HG03558 (cell line): Measurements from ENCODE around the gene TBC1D22A.

Source experiments
- ATAC-seq: cut with Tn5 transposase; IDR thresholded peaks from one replicate; pipeline ENCODE4 v1.9.1; 2021; ENCODE audit warnings: moderate number of reproducible peaks; ENCODE audit not compliant: unreplicated experiment; ENCODE audit errors: extremely low read depth

Gene TBC1D22A

GRCh38 chr22:46896568-46897245, 134.3 kb downstream of the TBC1D22A start:
- no peak for ATAC-seq

GRCh38 chr22:46897246-46897623, 134.8 kb downstream of the TBC1D22A start:
- ATAC-seq, result no peak

- ATAC-seq, result no peak
These were observed 138.1 kb downstream of the TBC1D22A start for GRCh38 chr22:46900549-46900948.

GRCh38 chr22:46902436-46902835, 140.0 kb downstream of the TBC1D22A start:
- ATAC-seq, result no peak

GRCh38 chr22:46902998-46903916, 140.8 kb downstream of the TBC1D22A start:
- ATAC-seq, result no peak

- no peak for ATAC-seq
These were observed 143.0 kb downstream of the TBC1D22A start for GRCh38 chr22:46905415-46905814.

GRCh38 chr22:46905834-46906233, 143.4 kb downstream of the TBC1D22A start:
- no peak for ATAC-seq

- no peak for ATAC-seq
These were observed 144.0 kb downstream of the TBC1D22A start for GRCh38 chr22:46906326-46907045.

- no peak for ATAC-seq
These were observed 145.1 kb downstream of the TBC1D22A start for GRCh38 chr22:46907241-46908215.

- ATAC-seq, result no peak
These were observed 146.2 kb downstream of the TBC1D22A start for GRCh38 chr22:46908641-46909107.

- ATAC-seq, result no peak
These were observed 147.0 kb downstream of the TBC1D22A start for GRCh38 chr22:46909237-46910030.

GRCh38 chr22:46910624-46911023, 148.2 kb downstream of the TBC1D22A start:
- no peak for ATAC-seq

- no peak for ATAC-seq
These were observed 148.9 kb downstream of the TBC1D22A start for GRCh38 chr22:46911346-46911745.

GRCh38 chr22:46913351-46913750, 150.9 kb downstream of the TBC1D22A start:
- ATAC-seq, result no peak

GRCh38 chr22:46914481-46914880, 152.0 kb downstream of the TBC1D22A start:
- ATAC-seq, result no peak

- ATAC-seq, result no peak
These were observed 152.8 kb downstream of the TBC1D22A start for GRCh38 chr22:46914916-46915894.

GRCh38 chr22:46915950-46916730, 153.7 kb downstream of the TBC1D22A start:
- ATAC-seq, result no peak
